Adrenal gland (tissue), 5 donors: Measurements from ENCODE around the gene SULT1A2.

ENCODE experiments used
- POLR2A ChIP-seq, 2 donors: fragments of 450-650 bp; IDR thresholded peaks; one replicate each; pipeline ENCODE4 v1.6.1; 2017; ENCODE audit warnings: antibody characterized with exemption in 2 of 2, mild to moderate bottlenecking in 2 of 2, moderate library complexity in 1 of 2
- TF ChIP-seq, protein P1 (sequence below), 6 experiments: fragments of 450-650 bp in 4 of 6; fragments of 200-600 bp in 2 of 6; sonication (generic) in 1 of 6; IDR thresholded peaks; 1 replicate in 5 of 6; 2 replicates in 1 of 6; pipeline versions ENCODE4 v1.5.1 to v1.8.0; 2016 to 2021; ENCODE audit warnings: antibody characterized with exemption in 6 of 6, mild to moderate bottlenecking in 2 of 6, moderate library complexity in 1 of 6
- donor health status: DM: no; HTN: no; CAD: no.

DNA sequence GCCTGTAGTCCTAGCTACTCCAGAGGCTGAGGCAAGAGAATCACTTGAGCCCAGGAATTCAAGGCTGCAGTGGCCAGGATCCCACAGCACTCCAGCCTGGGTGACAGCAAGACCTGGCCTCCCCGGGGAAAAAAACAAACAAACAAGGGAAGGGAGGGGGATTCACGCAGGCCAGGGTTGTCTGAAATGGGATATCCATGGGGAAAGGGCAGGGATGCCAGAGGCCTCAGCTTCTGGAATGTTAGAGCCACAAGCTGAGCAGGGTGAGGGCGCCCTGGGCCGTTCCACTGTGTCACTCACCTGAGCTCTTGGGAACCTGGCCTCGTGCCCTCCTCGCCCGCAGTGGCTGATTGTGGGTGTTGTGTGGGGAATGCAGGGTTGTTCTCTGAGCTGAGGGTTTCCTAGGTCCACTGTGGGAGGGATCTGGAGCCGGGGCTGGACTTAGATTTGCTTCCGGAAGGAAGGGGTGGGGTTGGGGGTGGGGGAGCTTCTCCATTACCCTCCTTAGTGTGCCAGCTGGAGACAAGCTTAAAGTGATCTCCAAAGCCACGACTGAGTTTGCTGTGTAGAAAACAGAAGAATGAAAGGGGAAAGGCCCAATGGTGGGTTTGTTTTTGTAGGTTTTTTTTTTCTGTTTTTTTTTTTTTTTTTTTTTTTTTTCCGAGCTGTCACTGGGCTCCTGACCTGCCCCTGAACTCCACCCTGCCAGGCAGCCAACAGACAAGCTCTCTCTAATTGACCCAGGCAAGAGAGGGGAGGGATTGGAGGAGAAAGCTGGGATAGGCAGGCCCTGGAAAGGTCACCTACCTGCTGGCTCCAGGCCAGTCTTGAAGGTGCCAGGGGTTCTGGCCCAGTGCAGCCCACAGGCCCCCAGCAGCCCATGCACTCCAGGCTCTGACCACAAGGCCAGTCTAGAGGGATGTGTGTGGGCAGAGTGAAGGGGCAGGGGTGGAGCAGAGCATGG lies 13.1 kb upstream of the SULT1A2 start, which contains the start of gene SULT1A1:
- TF ChIP-seq, protein P1, sequence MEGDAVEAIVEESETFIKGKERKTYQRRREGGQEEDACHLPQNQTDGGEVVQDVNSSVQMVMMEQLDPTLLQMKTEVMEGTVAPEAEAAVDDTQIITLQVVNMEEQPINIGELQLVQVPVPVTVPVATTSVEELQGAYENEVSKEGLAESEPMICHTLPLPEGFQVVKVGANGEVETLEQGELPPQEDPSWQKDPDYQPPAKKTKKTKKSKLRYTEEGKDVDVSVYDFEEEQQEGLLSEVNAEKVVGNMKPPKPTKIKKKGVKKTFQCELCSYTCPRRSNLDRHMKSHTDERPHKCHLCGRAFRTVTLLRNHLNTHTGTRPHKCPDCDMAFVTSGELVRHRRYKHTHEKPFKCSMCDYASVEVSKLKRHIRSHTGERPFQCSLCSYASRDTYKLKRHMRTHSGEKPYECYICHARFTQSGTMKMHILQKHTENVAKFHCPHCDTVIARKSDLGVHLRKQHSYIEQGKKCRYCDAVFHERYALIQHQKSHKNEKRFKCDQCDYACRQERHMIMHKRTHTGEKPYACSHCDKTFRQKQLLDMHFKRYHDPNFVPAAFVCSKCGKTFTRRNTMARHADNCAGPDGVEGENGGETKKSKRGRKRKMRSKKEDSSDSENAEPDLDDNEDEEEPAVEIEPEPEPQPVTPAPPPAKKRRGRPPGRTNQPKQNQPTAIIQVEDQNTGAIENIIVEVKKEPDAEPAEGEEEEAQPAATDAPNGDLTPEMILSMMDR (IDR thresholded peaks at IDR 0.05), result peak in 1 of 6 experiments; percentile 5
- no peak for TF ChIP-seq POLR2A (IDR thresholded peaks at IDR 0.05)
